ENCODE measurements around the gene RHOU. TPM values are rescaled to one million over a fixed set of nuclear protein-coding genes. Genes with fewer than 3 reads are reported as not detected.

RHOU gene
- total RNA-seq, 3 donors from 2014 or later, result 28.8 to 31.5 (median 29.7) TPM

DNA sequence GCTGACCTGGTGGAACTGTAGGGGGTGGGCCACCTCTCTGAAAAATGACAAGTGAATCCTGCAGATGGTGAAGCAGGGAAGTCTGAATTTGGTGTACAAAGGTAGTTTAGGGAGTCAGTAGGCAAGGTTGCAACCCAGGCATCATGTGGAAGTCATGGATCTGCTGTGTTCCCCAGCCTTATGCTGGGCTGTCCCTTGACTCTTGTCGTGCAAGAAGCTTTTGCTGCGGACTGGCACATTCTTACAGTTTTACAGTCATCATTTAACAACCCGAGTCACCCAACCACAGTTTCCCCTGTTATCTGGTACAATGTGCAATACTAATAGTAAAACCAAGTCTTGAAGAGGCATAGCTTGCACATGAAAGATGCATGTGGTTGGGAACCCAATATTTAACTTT is 13.2 kb downstream of the RHOU start:
- no peak overlapping the region for H3K4me3 ChIP-seq
- no peaks in the 10 kb centered on the region for H3K4me1 ChIP-seq
- no peak overlapping the region for H3K27ac ChIP-seq
- H3K9me3 ChIP-seq, result no peaks in the 10 kb centered on the region
- intact Hi-C loops (cut with DNase I; ENCODE audit: low total_unique reads), result loop anchor here (10.0 kb wide), 1 partner anchor 834 kb away; no protein-coding TSS in a partner anchor
- no peaks in the 10 kb centered on the region for H3K27me3 ChIP-seq
- no peak for DNase-seq (ENCODE audit: low spot score in 2 of 2)
- no peak for TF ChIP-seq POLR2AphosphoS5 (IDR thresholded peaks at IDR 0.05)
- no peak for TF ChIP-seq CTCF (IDR thresholded peaks at IDR 0.05)
- TF ChIP-seq POLR2A (IDR thresholded peaks at IDR 0.05), result no peak
- H3K36me3 ChIP-seq, result peaks cover 14% of the 10 kb centered on the region

GRCh38 chr1:228749765-228750164 is 14.5 kb downstream of the RHOU start:
- H3K4me1 ChIP-seq, result no peaks in the 10 kb centered on the region
- H3K27me3 ChIP-seq, result no peaks in the 10 kb centered on the region
- TF ChIP-seq POLR2A (IDR thresholded peaks at IDR 0.05) (no peak), CTCF (IDR thresholded peaks at IDR 0.05) (no peak), POLR2AphosphoS5 (IDR thresholded peaks at IDR 0.05) (no peak)
- H3K36me3 ChIP-seq, result peaks cover under 1% of the 10 kb centered on the region
- H3K4me3 ChIP-seq, result no peak overlapping the region
- no peak overlapping the region for H3K27ac ChIP-seq
- DNase-seq (ENCODE audit: low spot score in 2 of 2), result no peak
- H3K9me3 ChIP-seq, result no peaks in the 10 kb centered on the region
- intact Hi-C loops (cut with DNase I; ENCODE audit: low total_unique reads), result loop anchor here (10.0 kb wide), 1 partner anchor 835 kb away; no protein-coding TSS in a partner anchor

DNA sequence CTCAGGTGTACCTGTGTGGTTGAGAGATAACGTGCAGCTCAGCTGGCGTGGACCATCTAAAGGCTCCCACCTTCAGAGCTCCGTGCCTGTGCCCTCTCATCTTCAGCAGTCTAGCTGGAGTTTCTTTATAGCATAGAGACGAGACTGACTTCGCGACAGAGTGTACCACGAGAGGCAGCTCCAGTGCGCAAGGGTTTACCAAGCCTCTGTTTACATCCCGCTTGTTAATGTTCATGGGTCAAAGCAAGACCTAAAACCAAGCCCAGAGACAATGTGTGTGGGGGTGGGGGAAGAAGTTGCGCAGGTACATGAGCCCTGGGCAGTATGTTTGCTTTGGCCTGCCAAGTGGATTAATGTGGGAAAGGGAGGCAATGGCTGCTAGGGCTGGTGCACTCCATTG is 15.6 kb downstream of the RHOU start:
- DNase-seq (ENCODE audit: low spot score in 2 of 2), result no peak
- intact Hi-C loops (cut with DNase I; ENCODE audit: low total_unique reads), result no loop called here
- no peaks in the 10 kb centered on the region for H3K4me1 ChIP-seq
- no peaks in the 10 kb centered on the region for H3K27me3 ChIP-seq
- no peak overlapping the region for H3K27ac ChIP-seq
- no peaks in the 10 kb centered on the region for H3K36me3 ChIP-seq
- no peaks in the 10 kb centered on the region for H3K9me3 ChIP-seq
- H3K4me3 ChIP-seq, result no peak overlapping the region
- TF ChIP-seq POLR2AphosphoS5 (IDR thresholded peaks at IDR 0.05) (no peak), CTCF (IDR thresholded peaks at IDR 0.05) (no peak), POLR2A (IDR thresholded peaks at IDR 0.05) (no peak)

DNA sequence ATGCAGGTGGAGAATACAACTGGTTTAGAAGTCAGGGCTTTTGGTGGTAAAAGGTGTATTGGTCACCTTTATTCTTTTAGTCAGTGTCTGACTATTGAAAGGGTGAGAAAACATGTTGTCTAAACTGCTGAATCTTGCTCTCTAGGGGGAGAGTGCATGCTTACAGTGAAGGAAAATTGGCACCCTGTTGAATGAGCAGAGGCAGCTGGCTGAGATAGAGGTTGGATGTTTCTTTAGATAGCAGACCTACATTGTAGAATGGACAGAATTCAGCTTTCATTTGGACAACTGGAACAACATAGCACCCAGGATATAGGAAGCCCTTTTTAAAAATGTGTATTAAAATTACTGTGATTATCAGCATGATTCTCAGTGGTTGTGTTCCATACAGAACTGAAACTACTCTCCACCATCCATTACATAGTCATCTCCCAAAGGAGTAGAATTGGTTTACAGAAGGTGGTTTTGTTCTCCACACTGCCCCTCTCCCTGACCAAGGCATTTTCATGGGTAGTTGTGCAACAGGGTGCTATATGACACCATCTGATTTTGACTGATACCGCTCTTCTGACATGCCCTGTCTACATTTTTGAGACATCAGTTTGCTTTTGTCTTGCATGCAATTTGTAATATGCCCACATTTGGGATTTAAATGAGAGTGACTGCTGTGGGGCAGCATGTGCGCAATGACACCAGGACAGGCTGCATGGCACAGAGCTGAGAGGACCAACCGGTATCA is 16.2 kb downstream of the RHOU start:
- TF ChIP-seq POLR2AphosphoS5 (IDR thresholded peaks at IDR 0.05) (no peak), CTCF (IDR thresholded peaks at IDR 0.05) (no peak), POLR2A (IDR thresholded peaks at IDR 0.05) (no peak)
- intact Hi-C loops (cut with DNase I; ENCODE audit: low total_unique reads), result no loop called here
- DNase-seq (ENCODE audit: low spot score in 2 of 2), result no peak
- Histone ChIP-seq H3K27me3 (no peaks in the 10 kb centered on the region), H3K4me1 (no peaks in the 10 kb centered on the region), H3K27ac (no peak overlapping the region), H3K4me3 (no peak overlapping the region), H3K9me3 (no peaks in the 10 kb centered on the region), H3K36me3 (no peaks in the 10 kb centered on the region)

- TF ChIP-seq CTCF (IDR thresholded peaks at IDR 0.05) (no peak), POLR2AphosphoS5 (IDR thresholded peaks at IDR 0.05) (no peak), POLR2A (IDR thresholded peaks at IDR 0.05) (no peak)
- no peaks in the 10 kb centered on the region for H3K9me3 ChIP-seq
- intact Hi-C loops (cut with DNase I; ENCODE audit: low total_unique reads), result no loop called here
- H3K27ac ChIP-seq, result no peak overlapping the region
- H3K4me1 ChIP-seq, result no peaks in the 10 kb centered on the region
- no peak for DNase-seq (ENCODE audit: low spot score in 2 of 2)
- no peak overlapping the region for H3K4me3 ChIP-seq
- no peaks in the 10 kb centered on the region for H3K36me3 ChIP-seq
- H3K27me3 ChIP-seq, result no peaks in the 10 kb centered on the region
Observed at GRCh38 chr1:228752258-228752657, 17.0 kb downstream of the RHOU start.
